Measurements from ENCODE around the gene PML.

The PML gene

GRCh38 chr15:74011610-74012009 lies 17.1 kb downstream of the PML start:
- WGBS (ENCODE audit: extremely low coverage, insufficient coverage, low lambda C conversion rate), result no CpG with 5 or more reads among the region's 2 CpGs

DNA sequence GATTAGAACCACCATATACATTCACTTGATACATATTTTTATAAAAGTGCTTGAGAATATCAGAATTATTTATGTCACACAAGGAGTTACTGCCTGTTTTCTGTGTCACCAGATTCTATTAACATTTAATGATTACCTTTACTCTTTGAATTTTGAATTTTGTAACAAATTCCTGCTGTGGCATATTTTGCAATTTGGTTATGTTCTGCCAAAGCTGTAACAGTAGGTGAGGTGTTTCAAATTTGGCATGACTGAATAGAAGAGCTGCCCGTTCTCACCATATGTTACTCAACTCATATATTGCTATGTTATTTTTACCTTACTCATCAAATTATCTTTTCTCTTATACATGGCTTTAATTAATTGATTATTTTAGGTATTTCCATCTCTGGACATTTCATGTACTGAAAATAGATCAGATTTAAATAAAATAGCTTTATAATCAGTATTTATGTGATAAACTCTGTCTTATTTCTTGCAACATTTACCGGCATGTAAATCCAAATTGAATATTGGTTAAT lies 18.9 kb downstream of the PML start:
- H2BK15ac ChIP-seq (replicated peaks; ENCODE audit: low read depth), result no peak overlapping the region
- H3K4me3 ChIP-seq (ENCODE audit: low read length), result no peak overlapping the region
- H3K4ac ChIP-seq (ENCODE audit: low read depth, low read length), result no peak overlapping the region
- H3K79me2 ChIP-seq (ENCODE audit: control insufficient read depth, insufficient read depth, low read length), result no peaks in the 10 kb centered on the region
- H3K23ac ChIP-seq (ENCODE audit: low read length), result no peak overlapping the region
- no peak overlapping the region for H3K18ac ChIP-seq (ENCODE audit: low read length)
- H3K27me3 ChIP-seq (ENCODE audit: insufficient read depth, low read length, poor library complexity), result no peaks in the 10 kb centered on the region
- H4K8ac ChIP-seq (ENCODE audit: low read depth, low read length), result no peak overlapping the region
- no peak overlapping the region for H2AK5ac ChIP-seq (ENCODE audit: low read length)
- no peak overlapping the region for H2BK5ac ChIP-seq (ENCODE audit: low read length)
- no peaks in the 10 kb centered on the region for H3K4me1 ChIP-seq (ENCODE audit: control insufficient read depth, low read depth, low read length)
- H3K27ac ChIP-seq (ENCODE audit: low read depth, low read length), result no peak overlapping the region
- no CpG with 5 or more reads among the region's 2 CpGs for WGBS (ENCODE audit: extremely low coverage, insufficient coverage, low lambda C conversion rate)
- no peaks in the 10 kb centered on the region for H3K36me3 ChIP-seq (ENCODE audit: control insufficient read depth, insufficient read depth, low read length)
- no peak overlapping the region for H3K4me2 ChIP-seq (ENCODE audit: low read length)
- no peak overlapping the region for H3K56ac ChIP-seq (ENCODE audit: low read length)
- no peak overlapping the region for H4K5ac ChIP-seq (ENCODE audit: low read length)
- H3K9ac ChIP-seq (ENCODE audit: low read length), result no peak overlapping the region
- no peak overlapping the region for H2BK120ac ChIP-seq (ENCODE audit: low read depth, low read length)
- peaks cover 3% of the 10 kb centered on the region for H3K79me1 ChIP-seq (ENCODE audit: low read length)
- DNase-seq, result no peak

More at GRCh38 chr15:74011610-74012009, 17.1 kb downstream of the PML start:
- Histone ChIP-seq H3K79me1 (ENCODE audit: low read length) (peaks cover 6% of the 10 kb centered on the region), H2BK15ac (replicated peaks; ENCODE audit: low read depth) (no peak overlapping the region), H3K79me2 (ENCODE audit: control insufficient read depth, insufficient read depth, low read length) (no peaks in the 10 kb centered on the region), H4K5ac (ENCODE audit: low read length) (no peak overlapping the region), H2AK5ac (ENCODE audit: low read length) (no peak overlapping the region), H3K9ac (ENCODE audit: low read length) (no peak overlapping the region), H3K56ac (ENCODE audit: low read length) (no peak overlapping the region), H2BK120ac (ENCODE audit: low read depth, low read length) (no peak overlapping the region), H3K4ac (ENCODE audit: low read depth, low read length) (no peak overlapping the region), H3K36me3 (ENCODE audit: control insufficient read depth, insufficient read depth, low read length) (peaks cover under 1% of the 10 kb centered on the region), H2BK5ac (ENCODE audit: low read length) (no peak overlapping the region), H3K23ac (ENCODE audit: low read length) (no peak overlapping the region), H3K4me1 (ENCODE audit: control insufficient read depth, low read depth, low read length) (no peaks in the 10 kb centered on the region), H4K8ac (ENCODE audit: low read depth, low read length) (no peak overlapping the region), H3K27ac (ENCODE audit: low read depth, low read length) (no peak overlapping the region), H3K4me2 (ENCODE audit: low read length) (no peak overlapping the region), H3K18ac (ENCODE audit: low read length) (no peak overlapping the region), H3K27me3 (ENCODE audit: insufficient read depth, low read length, poor library complexity) (no peaks in the 10 kb centered on the region), H3K4me3 (ENCODE audit: low read length) (no peak overlapping the region)
- no peak for DNase-seq

DNA sequence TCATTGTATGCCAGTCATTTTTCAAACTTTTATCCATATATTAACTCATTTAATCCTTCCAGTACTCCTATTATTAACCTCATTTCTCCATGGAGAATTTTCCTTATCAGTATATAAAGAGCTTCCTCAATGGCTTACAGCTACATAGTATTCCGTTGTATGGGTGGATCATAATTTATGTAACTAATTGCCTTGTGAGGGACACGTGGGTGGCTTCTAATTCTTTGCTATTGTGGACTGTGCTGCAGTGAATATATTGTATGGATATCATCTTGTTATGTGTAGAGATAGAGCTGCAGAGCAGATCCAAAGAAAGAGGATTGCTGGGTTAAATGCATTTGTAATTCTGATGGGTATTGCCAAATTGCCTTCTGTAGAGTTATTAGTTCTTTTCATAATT lies 25.2 kb downstream of the PML start:
- H3K9ac ChIP-seq (ENCODE audit: low read length), result no peak overlapping the region
- no peak overlapping the region for H2AK5ac ChIP-seq (ENCODE audit: low read length)
- no peak overlapping the region for H3K23ac ChIP-seq (ENCODE audit: low read length)
- H3K18ac ChIP-seq (ENCODE audit: low read length), result no peak overlapping the region
- no peak overlapping the region for H3K4ac ChIP-seq (ENCODE audit: low read depth, low read length)
- no peak overlapping the region for H3K27ac ChIP-seq (ENCODE audit: low read depth, low read length)
- WGBS (ENCODE audit: extremely low coverage, insufficient coverage, low lambda C conversion rate), result no CpG with 5 or more reads among the region's 2 CpGs
- H2BK120ac ChIP-seq (ENCODE audit: low read depth, low read length), result no peak overlapping the region
- no peaks in the 10 kb centered on the region for H3K4me1 ChIP-seq (ENCODE audit: control insufficient read depth, low read depth, low read length)
- no peak overlapping the region for H2BK15ac ChIP-seq (replicated peaks; ENCODE audit: low read depth)
- H3K27me3 ChIP-seq (ENCODE audit: insufficient read depth, low read length, poor library complexity), result no peaks in the 10 kb centered on the region
- H2BK5ac ChIP-seq (ENCODE audit: low read length), result no peak overlapping the region
- no peaks in the 10 kb centered on the region for H3K36me3 ChIP-seq (ENCODE audit: control insufficient read depth, insufficient read depth, low read length)
- H3K79me2 ChIP-seq (ENCODE audit: control insufficient read depth, insufficient read depth, low read length), result no peaks in the 10 kb centered on the region
- H3K79me1 ChIP-seq (ENCODE audit: low read length), result no peaks in the 10 kb centered on the region
- no peak overlapping the region for H3K4me3 ChIP-seq (ENCODE audit: low read length)
- no peak overlapping the region for H3K56ac ChIP-seq (ENCODE audit: low read length)
- no peak overlapping the region for H3K4me2 ChIP-seq (ENCODE audit: low read length)
- no peak for DNase-seq
- no peak overlapping the region for H4K5ac ChIP-seq (ENCODE audit: low read length)
- no peak overlapping the region for H4K8ac ChIP-seq (ENCODE audit: low read depth, low read length)

DNA sequence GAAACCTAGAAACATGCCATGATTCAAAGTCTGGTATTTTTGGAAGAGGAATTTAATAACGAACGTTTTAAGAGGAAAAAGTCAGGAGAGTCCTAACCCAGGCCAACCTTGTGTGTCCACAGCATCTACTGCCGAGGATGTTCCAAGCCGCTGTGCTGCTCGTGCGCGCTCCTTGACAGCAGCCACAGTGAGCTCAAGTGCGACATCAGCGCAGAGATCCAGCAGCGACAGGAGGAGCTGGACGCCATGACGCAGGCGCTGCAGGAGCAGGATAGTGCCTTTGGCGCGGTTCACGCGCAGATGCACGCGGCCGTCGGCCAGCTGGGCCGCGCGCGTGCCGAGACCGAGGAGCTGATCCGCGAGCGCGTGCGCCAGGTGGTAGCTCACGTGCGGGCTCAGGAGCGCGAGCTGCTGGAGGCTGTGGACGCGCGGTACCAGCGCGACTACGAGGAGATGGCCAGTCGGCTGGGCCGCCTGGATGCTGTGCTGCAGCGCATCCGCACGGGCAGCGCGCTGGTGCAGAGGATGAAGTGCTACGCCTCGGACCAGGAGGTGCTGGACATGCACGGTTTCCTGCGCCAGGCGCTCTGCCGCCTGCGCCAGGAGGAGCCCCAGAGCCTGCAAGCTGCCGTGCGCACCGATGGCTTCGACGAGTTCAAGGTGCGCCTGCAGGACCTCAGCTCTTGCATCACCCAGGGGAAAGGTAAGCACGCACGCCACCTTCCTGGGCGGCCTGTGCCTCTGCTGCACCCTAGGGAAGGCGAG lies 28.4 kb downstream of the PML start:
- no peaks in the 10 kb centered on the region for H3K27me3 ChIP-seq (ENCODE audit: insufficient read depth, low read length, poor library complexity)
- H3K79me1 ChIP-seq (ENCODE audit: low read length), result no peaks in the 10 kb centered on the region
- H3K4ac ChIP-seq (ENCODE audit: low read depth, low read length), result no peak overlapping the region
- H3K18ac ChIP-seq (ENCODE audit: low read length), result no peak overlapping the region
- no peaks in the 10 kb centered on the region for H3K4me1 ChIP-seq (ENCODE audit: control insufficient read depth, low read depth, low read length)
- no peak overlapping the region for H3K4me3 ChIP-seq (ENCODE audit: low read length)
- no peaks in the 10 kb centered on the region for H3K79me2 ChIP-seq (ENCODE audit: control insufficient read depth, insufficient read depth, low read length)
- H3K56ac ChIP-seq (ENCODE audit: low read length), result no peak overlapping the region
- H3K23ac ChIP-seq (ENCODE audit: low read length), result no peak overlapping the region
- H2BK120ac ChIP-seq (ENCODE audit: low read depth, low read length), result no peak overlapping the region
- H4K8ac ChIP-seq (ENCODE audit: low read depth, low read length), result no peak overlapping the region
- no peaks in the 10 kb centered on the region for H3K36me3 ChIP-seq (ENCODE audit: control insufficient read depth, insufficient read depth, low read length)
- no peak overlapping the region for H2AK5ac ChIP-seq (ENCODE audit: low read length)
- no peak overlapping the region for H3K9ac ChIP-seq (ENCODE audit: low read length)
- H3K27ac ChIP-seq (ENCODE audit: low read depth, low read length), result no peak overlapping the region
- no peak overlapping the region for H4K5ac ChIP-seq (ENCODE audit: low read length)
- H3K4me2 ChIP-seq (ENCODE audit: low read length), result no peak overlapping the region
- DNase-seq, result no peak
- H2BK15ac ChIP-seq (replicated peaks; ENCODE audit: low read depth), result no peak overlapping the region
- no CpG with 5 or more reads among the region's 66 CpGs for WGBS (ENCODE audit: extremely low coverage, insufficient coverage, low lambda C conversion rate)
- H2BK5ac ChIP-seq (ENCODE audit: low read length), result no peak overlapping the region

DNA sequence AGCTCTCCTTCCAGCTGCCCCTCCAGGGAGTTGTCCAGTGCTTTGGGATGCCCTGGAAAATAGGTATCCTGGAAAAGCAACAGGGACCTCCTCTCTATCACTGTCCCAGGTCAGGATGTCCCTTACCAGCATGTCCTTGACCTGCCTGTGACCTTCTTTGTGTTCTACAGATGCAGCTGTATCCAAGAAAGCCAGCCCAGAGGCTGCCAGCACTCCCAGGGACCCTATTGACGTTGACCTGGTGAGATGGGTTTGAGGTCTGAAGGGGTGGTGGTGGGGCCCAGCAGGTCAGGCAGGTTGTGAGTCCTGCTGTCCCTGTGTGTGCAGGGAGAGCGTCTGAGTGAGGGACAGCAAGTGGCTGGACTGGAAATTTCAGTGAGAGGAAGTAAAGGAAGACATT lies 30.2 kb downstream of the PML start:
- Histone ChIP-seq H3K23ac (ENCODE audit: low read length) (no peak overlapping the region), H3K36me3 (ENCODE audit: control insufficient read depth, insufficient read depth, low read length) (no peaks in the 10 kb centered on the region), H3K4me1 (ENCODE audit: control insufficient read depth, low read depth, low read length) (no peaks in the 10 kb centered on the region), H3K79me2 (ENCODE audit: control insufficient read depth, insufficient read depth, low read length) (no peaks in the 10 kb centered on the region), H2AK5ac (ENCODE audit: low read length) (no peak overlapping the region), H4K5ac (ENCODE audit: low read length) (no peak overlapping the region), H3K18ac (ENCODE audit: low read length) (no peak overlapping the region), H2BK5ac (ENCODE audit: low read length) (no peak overlapping the region), H3K9ac (ENCODE audit: low read length) (no peak overlapping the region), H4K8ac (ENCODE audit: low read depth, low read length) (no peak overlapping the region), H3K4me3 (ENCODE audit: low read length) (no peak overlapping the region), H3K27me3 (ENCODE audit: insufficient read depth, low read length, poor library complexity) (no peaks in the 10 kb centered on the region), H2BK15ac (replicated peaks; ENCODE audit: low read depth) (no peak overlapping the region), H3K27ac (ENCODE audit: low read depth, low read length) (no peak overlapping the region), H3K4ac (ENCODE audit: low read depth, low read length) (no peak overlapping the region), H3K79me1 (ENCODE audit: low read length) (no peaks in the 10 kb centered on the region), H3K4me2 (ENCODE audit: low read length) (no peak overlapping the region), H2BK120ac (ENCODE audit: low read depth, low read length) (no peak overlapping the region), H3K56ac (ENCODE audit: low read length) (no peak overlapping the region)
- WGBS (ENCODE audit: extremely low coverage, insufficient coverage, low lambda C conversion rate), result no CpG with 5 or more reads among the region's 2 CpGs
- no peak for DNase-seq

- Histone ChIP-seq H2BK120ac (ENCODE audit: low read depth, low read length) (no peak overlapping the region), H3K56ac (ENCODE audit: low read length) (no peak overlapping the region), H3K36me3 (ENCODE audit: control insufficient read depth, insufficient read depth, low read length) (no peaks in the 10 kb centered on the region), H3K18ac (ENCODE audit: low read length) (no peak overlapping the region), H3K27me3 (ENCODE audit: insufficient read depth, low read length, poor library complexity) (no peaks in the 10 kb centered on the region), H3K4ac (ENCODE audit: low read depth, low read length) (no peak overlapping the region), H3K23ac (ENCODE audit: low read length) (no peak overlapping the region), H3K27ac (ENCODE audit: low read depth, low read length) (no peak overlapping the region), H4K8ac (ENCODE audit: low read depth, low read length) (no peak overlapping the region), H2BK5ac (ENCODE audit: low read length) (no peak overlapping the region), H3K9ac (ENCODE audit: low read length) (no peak overlapping the region), H3K4me2 (ENCODE audit: low read length) (no peak overlapping the region), H3K79me2 (ENCODE audit: control insufficient read depth, insufficient read depth, low read length) (no peaks in the 10 kb centered on the region), H3K4me3 (ENCODE audit: low read length) (no peak overlapping the region), H3K79me1 (ENCODE audit: low read length) (no peaks in the 10 kb centered on the region), H4K5ac (ENCODE audit: low read length) (no peak overlapping the region), H2AK5ac (ENCODE audit: low read length) (no peak overlapping the region), H3K4me1 (ENCODE audit: control insufficient read depth, low read depth, low read length) (no peaks in the 10 kb centered on the region), H2BK15ac (replicated peaks; ENCODE audit: low read depth) (no peak overlapping the region)
- WGBS (ENCODE audit: extremely low coverage, insufficient coverage, low lambda C conversion rate), result no CpG with 5 or more reads among the region's 5 CpGs
- no peak for DNase-seq
Measured at GRCh38 chr15:74025436-74025835, 30.9 kb downstream of the PML start.
